IMR-90 (cell line): ENCODE results near the gene TOGARAM2. TPM values are rescaled to one million over a fixed set of nuclear protein-coding genes. Genes with fewer than 3 reads are reported as not detected.

Source experiments
- ATAC-seq: fragments of 200-7000 bp; cut with Tn5 transposase; 2 replicates; pipeline ENCODE4 v1.9.1; 2020; ENCODE audit warnings: low read depth, mild to moderate bottlenecking, moderate library complexity
- BruUV-seq: library from RNA; stranded (reverse); fragments of 400-500 nt; replicated peaks from 2 replicates; lab custom pipeline; 2021; lab: Mats Ljungman, UMichigan
- CTCF ChIA-PET: fragments of 300-600 bp; formaldehyde crosslinking; extraction: SDS; loops from one replicate; lab custom pipeline; 2021; ENCODE audit warnings: antibody characterized with exemption; lab: Yijun Ruan, JAX
- POLR2A ChIA-PET: fragments of 300-600 bp; sonication (Branson Sonifier 250); formaldehyde crosslinking; loops from one replicate; lab custom pipeline; 2022; ENCODE audit warnings: antibody characterized with exemption; ENCODE audit not compliant: unreplicated experiment; lab: Charles Lee
- DNase-seq: peaks from one replicate; pipeline ENCODE4 v3.0.0; 2013
- H2AFZ ChIP-seq: replicated peaks from 2 replicates; pipeline ENCODE3; 2013; ENCODE audit warnings: low read length, mild to moderate bottlenecking; ENCODE audit not compliant: poor library complexity
- H2AK5ac ChIP-seq: 2 replicates; pipeline ENCODE4 v1.6.1; 2013; ENCODE audit warnings: low read depth, low read length, inconsistent platforms
- H2AK9ac ChIP-seq: replicated peaks from 2 replicates; pipeline ENCODE3; 2013; ENCODE audit warnings: mild to moderate bottlenecking, low read depth, low read length, moderate library complexity; ENCODE audit not compliant: poor library complexity
- H2BK120ac ChIP-seq: 2 replicates; pipeline ENCODE4 v1.6.1; 2013; ENCODE audit warnings: low read depth, low read length, inconsistent platforms
- H2BK15ac ChIP-seq: 3 replicates; pipeline ENCODE4 v1.6.1; 2013; ENCODE audit warnings: low read depth, low read length, inconsistent platforms
- H2BK20ac ChIP-seq: 2 replicates; pipeline ENCODE4 v1.6.1; 2013; ENCODE audit warnings: low read depth, mild to moderate bottlenecking, inconsistent platforms, low read length, moderate library complexity
- H2BK5ac ChIP-seq: 2 replicates; pipeline ENCODE4 v1.6.1; 2013; ENCODE audit warnings: mild to moderate bottlenecking, low read depth, low read length, inconsistent platforms; ENCODE audit not compliant: poor library complexity, severe bottlenecking
- H3K14ac ChIP-seq: replicated peaks from 2 replicates; pipeline ENCODE4 v1.6.1; 2013; ENCODE audit warnings: low read depth, low read length, inconsistent platforms
- H3K18ac ChIP-seq: 2 replicates; pipeline ENCODE4 v1.6.1; 2013; ENCODE audit warnings: low read depth, low read length, control low read depth
- H3K23ac ChIP-seq: 2 replicates; pipeline ENCODE4 v1.6.1; 2013; ENCODE audit warnings: low read depth, low read length, inconsistent platforms
- H3K27ac ChIP-seq: 2 replicates; pipeline ENCODE4 v1.5.1; 2013; ENCODE audit warnings: mild to moderate bottlenecking, control low read depth, low read length; ENCODE audit not compliant: insufficient read depth
- H3K27me3 ChIP-seq: 2 replicates; pipeline ENCODE4 v1.6.1; 2013; ENCODE audit warnings: low read length; ENCODE audit not compliant: control insufficient read depth, insufficient read depth
- H3K36me3 ChIP-seq: 2 replicates; pipeline ENCODE4 v1.6.1; 2013; ENCODE audit warnings: low read length, mixed read lengths; ENCODE audit not compliant: control insufficient read depth, insufficient read depth
- H3K4ac ChIP-seq: 2 replicates; pipeline ENCODE4 v1.6.1; 2013; ENCODE audit warnings: low read depth, low read length, inconsistent platforms
- H3K4me1 ChIP-seq: 2 replicates; pipeline ENCODE4 v1.6.1; 2013; ENCODE audit warnings: low read length, mixed read lengths; ENCODE audit not compliant: control insufficient read depth, insufficient read depth
- H3K4me2 ChIP-seq: 2 replicates; pipeline ENCODE4 v1.6.1; 2013; ENCODE audit warnings: low read depth, mild to moderate bottlenecking, control low read depth, low read length, moderate library complexity
- H3K4me3 ChIP-seq: 2 replicates; pipeline ENCODE4 v1.5.1; 2013; ENCODE audit warnings: low read depth, mild to moderate bottlenecking, control low read depth, low read length, moderate library complexity; ENCODE audit not compliant: insufficient read depth
- H3K56ac ChIP-seq: 2 replicates; pipeline ENCODE4 v1.6.1; 2013; ENCODE audit warnings: low read length, inconsistent platforms; ENCODE audit not compliant: insufficient read depth; ENCODE audit errors: extremely low read depth
- H3K79me1 ChIP-seq, 2 experiments: 2 replicates each; pipeline ENCODE4 v1.6.1; 2013; ENCODE audit warnings: low read length in 2 of 2, inconsistent platforms in 1 of 2, low read depth in 1 of 2
- H3K9ac ChIP-seq: 2 replicates; pipeline ENCODE4 v1.6.1; 2013; ENCODE audit warnings: low read depth, low read length, control low read depth
- H3K9me1 ChIP-seq: 2 replicates; pipeline ENCODE4 v1.6.1; 2013; ENCODE audit warnings: low read length, inconsistent platforms; ENCODE audit not compliant: insufficient read depth
- H3K9me3 ChIP-seq: 2 replicates; pipeline ENCODE4 v1.6.1; 2013; ENCODE audit warnings: low read length; ENCODE audit not compliant: control insufficient read depth, insufficient read depth
- H4K20me1 ChIP-seq: 2 replicates; pipeline ENCODE4 v1.6.1; 2013; ENCODE audit warnings: low read length, inconsistent platforms; ENCODE audit not compliant: insufficient read depth
- H4K5ac ChIP-seq: 2 replicates; pipeline ENCODE4 v1.6.1; 2013; ENCODE audit warnings: mild to moderate bottlenecking, low read depth, low read length, control low read depth
- H4K8ac ChIP-seq, 2 experiments: 2 replicates each; pipeline ENCODE4 v1.6.1; 2013; ENCODE audit warnings: low read depth in 2 of 2, low read length in 2 of 2, control low read depth in 1 of 2, inconsistent platforms in 1 of 2
- H4K91ac ChIP-seq: 2 replicates; pipeline ENCODE4 v1.6.1; 2013; ENCODE audit warnings: low read depth, low read length, inconsistent platforms; ENCODE audit not compliant: insufficient read depth
- SMC3 ChIP-seq: fragments of 150-350 bp; IDR thresholded peaks from 2 replicates; pipeline ENCODE4 v1.6.1; 2016; ENCODE audit warnings: low read depth, mild to moderate bottlenecking, antibody characterized with exemption, low read length, moderate library complexity
- WGBS, 2 experiments: methylation state at CpG; one replicate each; pipeline versions ENCODE4 v1.1.5 to v1.1.7; 2013; ENCODE audit warnings: missing lambda C conversion rate in 2 of 2; ENCODE audit not compliant: insufficient read length in 1 of 2; ENCODE audit errors: extremely low coverage in 2 of 2; 5-methylcytosine and 5-hydroxymethylcytosine counted together
- dilution Hi-C: fragments of 300-500 bp; cut with HindIII; formaldehyde crosslinking; loops from one replicate; pipeline ENCODE4 v1.14.3; 2018; ENCODE audit warnings: low sequenced_read_pairs; ENCODE audit not compliant: unreplicated experiment
- in situ Hi-C: fragments of 300-500 bp; cut with MboI; formaldehyde crosslinking; loops from 3 replicates; pipeline ENCODE4 v1.14.3; 2019; ENCODE audit warnings: low sequenced_read_pairs, inconsistent platforms, mixed read lengths
- intact Hi-C: fragments of 100-400 bp; cut with micrococcal nuclease; formaldehyde crosslinking; loops from 2 replicates; pipeline ENCODE4 v1.10.0; 2022
- polyA plus RNA-seq, 3 experiments: library from polyadenylated mRNA; depleted of rRNA; stranded (reverse); fragments of >200 nt; gene quantifications; 2 replicates each; pipeline ENCODE4 v1.2.3, GENCODE V29; 2012; ENCODE audit warnings: low replicate concordance in 1 of 3
- total RNA-seq: library from RNA; depleted of rRNA; stranded (reverse); fragments of >200 nt; gene quantifications from 2 replicates; pipeline ENCODE4 v1.2.3, GENCODE V29; 2012

Gene TOGARAM2
- total and polyA plus RNA-seq, 2 of the 4 experiments (the other 2 are of a cell fraction): under 0.01 to 0.38 TPM

DNA sequence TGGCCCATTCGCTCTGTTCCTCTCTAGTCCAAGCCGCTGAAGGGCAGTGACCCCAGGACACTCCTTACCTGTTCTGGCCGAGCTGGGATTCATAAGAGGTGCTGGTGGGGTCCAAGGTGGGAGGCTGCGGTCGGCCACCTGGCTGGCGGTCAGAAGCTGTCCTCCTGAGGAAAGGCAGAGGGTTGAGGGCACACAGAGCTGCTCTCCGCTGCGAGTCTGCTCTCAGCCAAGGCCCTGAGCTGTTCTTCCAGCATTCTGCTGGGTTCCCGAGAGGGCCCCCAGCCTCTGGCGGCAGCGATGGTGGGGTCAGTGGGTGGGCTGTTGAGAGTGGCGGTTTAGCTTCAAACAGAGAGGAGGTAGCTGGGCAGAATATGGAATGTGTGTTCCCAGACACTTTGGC, 89.4 kb downstream of the TOGARAM2 start:
- intact Hi-C loops: no loop called here
- Histone ChIP-seq H3K9ac (no peak overlapping the region), H4K91ac (no peak overlapping the region), H4K20me1 (no peaks in the 10 kb centered on the region), H3K27ac (no peak overlapping the region), H3K4me1 (no peaks in the 10 kb centered on the region; the same call in 1 of the 2 replicates), H3K9me1 (no peaks in the 10 kb centered on the region), H3K23ac (no peak overlapping the region), H3K9me3 (no peaks in the 10 kb centered on the region), H3K27me3 (peaks cover 6% of the 10 kb centered on the region), H4K5ac (no peak overlapping the region), H2BK120ac (no peak overlapping the region), H3K56ac (no peak overlapping the region), H3K4me3 (no peak overlapping the region), H4K8ac (no peak overlapping the region), H2AFZ (no peak overlapping the region), H3K14ac (no peak overlapping the region), H2BK5ac (no peak overlapping the region), H3K79me1 (no peaks in the 10 kb centered on the region), H2BK15ac (no peak overlapping the region), H3K4ac (no peak overlapping the region), H3K36me3 (no peaks in the 10 kb centered on the region), H2AK5ac (no peak overlapping the region), H3K4me2 (no peak overlapping the region), H2BK20ac (no peak overlapping the region), H2AK9ac (no peak overlapping the region), H3K18ac (no peak overlapping the region)
- ChIA-PET CTCF (interaction anchor here (0.6 kb wide), 1 partner anchor 33 kb away, joined by 4 read pairs; no protein-coding TSS in a partner anchor), POLR2A (no interaction called here)
- dilution Hi-C loops: no loop called here
- in situ Hi-C loops: no loop called here
- 20% methylated on average over 1 of the region's 12 CpGs; no CpG with 5 or more reads in 1 of the 2 experiments for WGBS, 2 experiments
- DNase-seq (no peak), ATAC-seq (no peak)
- BruUV-seq: no TSS peak
- TF ChIP-seq SMC3: no peak
